Cardiac muscle cell (in vitro differentiated cells and primary cell): ENCODE data around the gene TMPRSS15. TPM values are rescaled to one million over a fixed set of nuclear protein-coding genes. Genes with fewer than 3 reads are reported as not detected.

Experiments used
- DNase-seq, 2 donors: peaks; one replicate each; pipeline versions ENCODE4 v3.0.0 to v3.0.0-alpha.2; 2010 to 2017; ENCODE audit warnings: low read depth in 1 of 2, low spot score in 1 of 2
- H3K27ac ChIP-seq: fragments of 200-600 bp; sonication (generic); 2 replicates; pipeline ENCODE4 v1.5.1; 2016
- H3K27me3 ChIP-seq: fragments of 200-600 bp; sonication (generic); 2 replicates; pipeline ENCODE4 v1.6.0; 2016; ENCODE audit warnings: control low read depth
- H3K36me3 ChIP-seq: fragments of 200-600 bp; sonication (generic); 2 replicates; pipeline ENCODE4 v1.5.1; 2016; ENCODE audit warnings: control low read depth
- H3K4me1 ChIP-seq: fragments of 200-600 bp; sonication (generic); 2 replicates; pipeline ENCODE4 v1.8.1; 2017; ENCODE audit warnings: low read depth, mild to moderate bottlenecking, mixed run types
- H3K4me3 ChIP-seq: fragments of 200-600 bp; sonication (generic); 2 replicates; pipeline ENCODE4 v1.5.1; 2016; ENCODE audit warnings: mild to moderate bottlenecking
- H3K9me3 ChIP-seq: fragments of 200-600 bp; sonication (generic); 2 replicates; pipeline ENCODE4 v1.5.1; 2017; ENCODE audit warnings: low read depth, mild to moderate bottlenecking, control low read depth
- CTCF ChIP-seq: IDR thresholded peaks from 2 replicates; pipeline ENCODE4 v1.5.1; 2012; ENCODE audit warnings: low read depth, mild to moderate bottlenecking, low read length
- polyA plus RNA-seq: library from polyadenylated mRNA; unstranded; fragments of >200 nt; fragmentation: Nextera tagmentation; extraction: Ambion mirVana; gene quantifications from 2 replicates; pipeline ENCODE4 v1.2.1, GENCODE V29; 2016
- total RNA-seq: library from RNA; depleted of rRNA; stranded (reverse); fragments of >200 nt; gene quantifications from 2 replicates; pipeline ENCODE4 v1.2.3, GENCODE V29; 2016

TMPRSS15 gene
- total and polyA plus RNA-seq, 2 experiments from 2014 or later: not detected

GRCh38 chr21:18253221-18253620 lies 150.4 kb downstream of the TMPRSS15 start:
- Histone ChIP-seq H3K27ac (no peak overlapping the region), H3K4me3 (no peak overlapping the region), H3K9me3 (no peaks in the 10 kb centered on the region), H3K27me3 (peaks cover 2% of the 10 kb centered on the region), H3K36me3 (no peaks in the 10 kb centered on the region), H3K4me1 (no peaks in the 10 kb centered on the region)
- DNase-seq: no peak
- TF ChIP-seq CTCF: no peak

GRCh38 chr21:18252680-18253079 lies 150.9 kb downstream of the TMPRSS15 start:
- Histone ChIP-seq H3K27ac (no peak overlapping the region), H3K36me3 (no peaks in the 10 kb centered on the region), H3K4me3 (no peak overlapping the region), H3K27me3 (peaks cover 7% of the 10 kb centered on the region), H3K9me3 (no peaks in the 10 kb centered on the region), H3K4me1 (no peaks in the 10 kb centered on the region)
- no peak for TF ChIP-seq CTCF
- DNase-seq: no peak

GRCh38 chr21:18252256-18252655 lies 151.3 kb downstream of the TMPRSS15 start:
- Histone ChIP-seq H3K27me3 (peaks cover 12% of the 10 kb centered on the region), H3K4me3 (no peak overlapping the region), H3K4me1 (no peaks in the 10 kb centered on the region), H3K9me3 (no peaks in the 10 kb centered on the region), H3K27ac (no peak overlapping the region), H3K36me3 (no peaks in the 10 kb centered on the region)
- DNase-seq: no peak
- TF ChIP-seq CTCF: no peak

GRCh38 chr21:18251065-18251464 lies 152.5 kb downstream of the TMPRSS15 start:
- no peak overlapping the region for H3K27ac ChIP-seq
- H3K4me3 ChIP-seq: no peak overlapping the region
- H3K4me1 ChIP-seq: no peaks in the 10 kb centered on the region
- DNase-seq: no peak
- no peaks in the 10 kb centered on the region for H3K9me3 ChIP-seq
- peaks cover 24% of the 10 kb centered on the region for H3K27me3 ChIP-seq
- no peak for TF ChIP-seq CTCF
- no peaks in the 10 kb centered on the region for H3K36me3 ChIP-seq

- DNase-seq: no peak
- H3K27me3 ChIP-seq: peaks cover 37% of the 10 kb centered on the region
- H3K4me1 ChIP-seq: no peaks in the 10 kb centered on the region
- no peak for TF ChIP-seq CTCF
- no peaks in the 10 kb centered on the region for H3K9me3 ChIP-seq
- H3K36me3 ChIP-seq: no peaks in the 10 kb centered on the region
- no peak overlapping the region for H3K4me3 ChIP-seq
- no peak overlapping the region for H3K27ac ChIP-seq
Measured at GRCh38 chr21:18249672-18250071, 153.9 kb downstream of the TMPRSS15 start.

GRCh38 chr21:18248171-18248570 lies 155.4 kb downstream of the TMPRSS15 start:
- DNase-seq: no peak
- no peak overlapping the region for H3K4me3 ChIP-seq
- H3K36me3 ChIP-seq: no peaks in the 10 kb centered on the region
- H3K27ac ChIP-seq: no peak overlapping the region
- no peak for TF ChIP-seq CTCF
- peaks cover 52% of the 10 kb centered on the region for H3K27me3 ChIP-seq
- H3K4me1 ChIP-seq: no peaks in the 10 kb centered on the region
- no peaks in the 10 kb centered on the region for H3K9me3 ChIP-seq
